GM12878 (cell line): ENCODE results near the gene OCIAD2. TPM values are rescaled to one million over a fixed set of nuclear protein-coding genes. Genes with fewer than 3 reads are reported as not detected.

ENCODE experiments used
- ATAC-seq: fragments of 200-7000 bp; cut with Tn5 transposase; 3 replicates; pipeline ENCODE4 v1.9.1; 2020; ENCODE audit warnings: mild to moderate bottlenecking, moderate library complexity
- BruUV-seq: library from RNA; stranded (reverse); fragments of 400-500 nt; replicated peaks from 2 replicates; lab custom pipeline; 2021; lab: Mats Ljungman, UMichigan
- CTCF ChIA-PET: fragments of 300-600 bp; sonication (Branson Sonifier 250); formaldehyde crosslinking; extraction: SDS; loops from one replicate; lab custom pipeline; 2021; ENCODE audit warnings: inconsistent platforms; lab: Yijun Ruan, JAX
- POLR2A ChIA-PET: fragments of 350-600 bp; formaldehyde crosslinking; extraction: SDS; loops from one replicate; lab custom pipeline; 2021; ENCODE audit warnings: inconsistent platforms; lab: Charles Lee
- RAD21 ChIA-PET: fragments of 300-600 bp; sonication (Branson Sonifier 250); formaldehyde crosslinking; loops from one replicate; lab custom pipeline; 2023; ENCODE audit warnings: antibody characterized with exemption; ENCODE audit not compliant: unreplicated experiment; lab: Charles Lee
- SMC1A ChIA-PET: fragments of 300-600 bp; sonication (Branson Sonifier 250); formaldehyde crosslinking; loops from one replicate; lab custom pipeline; 2023; ENCODE audit not compliant: unreplicated experiment, uncharacterized antibody; lab: Charles Lee
- DNase-seq: peaks from one replicate; pipeline ENCODE4 v3.0.0-alpha.2; 2011; ENCODE audit warnings: low read depth, low spot score
- FAIRE-seq: peaks from 3 replicates; lab custom pipeline; 2011; peaks lifted over from hg19 to GRCh38; lab: Jason Lieb, UNC
- H2AFZ ChIP-seq: 2 replicates; pipeline ENCODE4 v1.6.0; 2011; ENCODE audit warnings: low read depth, low read length, control low read depth; ENCODE audit not compliant: control insufficient read depth
- H3K27ac ChIP-seq: 2 replicates; pipeline ENCODE4 v1.5.1; 2011; ENCODE audit warnings: control low read depth; ENCODE audit not compliant: control insufficient read depth, insufficient read depth
- H3K27me3 ChIP-seq, 2 experiments: replicated peaks in 1 of 2; 2 replicates each; pipeline versions ENCODE4 v1.6.0 to v1.6.1; 2011; ENCODE audit warnings: low read length in 1 of 2; ENCODE audit not compliant: control insufficient read depth in 2 of 2, insufficient read depth in 2 of 2
- H3K36me3 ChIP-seq, 2 experiments: 2 replicates each; pipeline ENCODE4 v1.5.1; 2011; ENCODE audit warnings: low read length in 1 of 2; ENCODE audit not compliant: control insufficient read depth in 2 of 2, insufficient read depth in 2 of 2
- H3K4me1 ChIP-seq: 2 replicates; pipeline ENCODE4 v1.6.1; 2011; ENCODE audit warnings: mild to moderate bottlenecking, low read length, moderate library complexity, mixed read lengths; ENCODE audit not compliant: control insufficient read depth, insufficient read depth
- H3K4me2 ChIP-seq: 2 replicates; pipeline ENCODE4 v1.6.0; 2011; ENCODE audit warnings: control low read depth; ENCODE audit not compliant: control insufficient read depth, insufficient read depth
- H3K4me3 ChIP-seq: fragments of 200-600 bp; sonication (generic); 2 replicates; pipeline ENCODE4 v1.5.1; 2016
- H3K79me2 ChIP-seq: 2 replicates; pipeline ENCODE4 v1.6.0; 2011; ENCODE audit warnings: low read length; ENCODE audit not compliant: control insufficient read depth, insufficient read depth
- H3K9ac ChIP-seq: 2 replicates; pipeline ENCODE4 v1.8.0; 2011; ENCODE audit warnings: low read length, control low read depth, mixed read lengths; ENCODE audit not compliant: control insufficient read depth, insufficient read depth
- H3K9me3 ChIP-seq: replicated peaks from 3 replicates; pipeline ENCODE4 v1.5.1; 2011; ENCODE audit warnings: mild to moderate bottlenecking, low read length; ENCODE audit not compliant: control insufficient read depth, insufficient read depth
- H4K20me1 ChIP-seq: 2 replicates; pipeline ENCODE4 v1.6.0; 2011; ENCODE audit not compliant: control insufficient read depth, insufficient read depth
- CBX3 ChIP-seq: fragments of 200-600 bp; sonication (generic); IDR thresholded peaks from 2 replicates; pipeline ENCODE4 v1.6.1; 2016; ENCODE audit warnings: low read depth, borderline replicate concordance
- CTCF ChIP-seq, 3 experiments: IDR thresholded peaks in 2 of 3; conservative IDR thresholded peaks in 1 of 3; 2 replicates each; pipeline ENCODE4 v1.5.1; 2011; ENCODE audit warnings: low read depth in 3 of 3, low read length in 3 of 3, mild to moderate bottlenecking in 3 of 3, control low read depth in 2 of 3, moderate library complexity in 2 of 3, inconsistent platforms in 1 of 3, mixed read lengths in 1 of 3; ENCODE audit not compliant: control insufficient read depth in 2 of 3, insufficient read depth in 1 of 3; ENCODE audit errors: extremely low read depth in 1 of 3
- MTA3 ChIP-seq: IDR thresholded peaks from 2 replicates; pipeline ENCODE4 v1.6.1; 2012; ENCODE audit warnings: low read length, inconsistent platforms, borderline replicate concordance
- SKIL ChIP-seq: fragments of 450-650 bp; IDR thresholded peaks from 2 replicates; pipeline ENCODE4 v1.6.1; 2017; ENCODE audit warnings: mild to moderate bottlenecking, low read depth, inconsistent platforms; ENCODE audit not compliant: poor library complexity, severe bottlenecking
- ZBTB33 ChIP-seq: fragments of 450-650 bp; IDR thresholded peaks from 2 replicates; pipeline ENCODE4 v1.6.1; 2017; ENCODE audit warnings: mild to moderate bottlenecking
- in situ Hi-C: fragments of 300-500 bp; cut with MboI; formaldehyde crosslinking; loops from 9 replicates; pipeline ENCODE4 v1.14.3; 2018; ENCODE audit warnings: mixed read lengths
- intact Hi-C: fragments of 100-400 bp; cut with micrococcal nuclease; formaldehyde crosslinking; loops from one replicate; pipeline ENCODE4 v1.14.2; 2022; ENCODE audit not compliant: unreplicated experiment
- polyA plus RNA-seq, 11 experiments: library from polyadenylated mRNA; depleted of rRNA in 4 of 11; unstranded in 6 of 11; stranded (reverse) in 5 of 11; fragments of >200 nt; fragmentation: Nextera tagmentation in 4 of 11; fragmentation: Illumina TruSeq in 1 of 11; extraction: Ambion mirVana in 4 of 11; extraction: Trizol in 1 of 11; gene quantifications; 1 replicate in 1 of 11; 2 replicates in 10 of 11; pipeline versions ENCODE4 v1.2.1 to v1.2.3, GENCODE V29; 2011 to 2016; ENCODE audit warnings: inconsistent platforms in 2 of 11, missing spikeins in 2 of 11, low read depth in 1 of 11
- total RNA-seq, 4 experiments: library from RNA; depleted of rRNA in 3 of 4; stranded (reverse); fragments of >200 nt in 3 of 4; fragmentation: Illumina TruSeq in 1 of 4; extraction: Trizol in 1 of 4; gene quantifications; 2 replicates each; pipeline versions ENCODE4 v1.2.1 to v1.2.3, GENCODE V29; 2013 to 2021

The OCIAD2 gene
- total and polyA plus RNA-seq, 10 of the 15 experiments (the other 5 are each of a cell fraction or from before 2014, with no cell fraction given): 42.4 to 140 (median 70.0) TPM

- Histone ChIP-seq H3K4me1 (0 out of 2 replicates have a peak, but pooled peaks cover 4% of the 10 kb centered on the region), H3K4me3 (no peak overlapping the region), H3K36me3 (peaks cover 0 to 9% of the 10 kb centered on the region in 2 experiments; a peak in 1 of 4 replicates), H3K9me3 (no peaks in the 10 kb centered on the region), H3K27me3 (no peaks in the 10 kb centered on the region), H3K9ac (no peak overlapping the region), H2AFZ (no peak overlapping the region), H4K20me1 (no peaks in the 10 kb centered on the region), H3K4me2 (no peak overlapping the region), H3K79me2 (peaks cover 5% of the 10 kb centered on the region), H3K27ac (no peak overlapping the region)
- no peak for TF ChIP-seq CBX3
- no peak for TF ChIP-seq SKIL
- TF ChIP-seq ZBTB33: no peak
- TF ChIP-seq CTCF (IDR thresholded peaks at IDR 0.05 in 2 of 3, conservative IDR thresholded peaks at IDR 0.05 in 1 of 3; ENCODE audit: control insufficient read depth in 2 of 3, extremely low read depth in 1 of 3, insufficient read depth in 1 of 3, low read depth in 3 of 3, low read length in 3 of 3): no peak
- TF ChIP-seq MTA3: no peak
- no peak for ATAC-seq
- SMC1A ChIA-PET: interaction anchor here (1.1 kb wide), 1 partner anchor 324 kb away, joined by 3 read pairs; no protein-coding TSS in a partner anchor
- FAIRE-seq: no peak
- no TSS peak for BruUV-seq
- in situ Hi-C loops (no loop called here), intact Hi-C loops (no loop called here)
- no peak for DNase-seq
- RAD21 ChIA-PET: no interaction called here
- CTCF ChIA-PET: no interaction called here
- POLR2A ChIA-PET: no interaction called here
These were observed 4.3 kb downstream of the OCIAD2 start for GRCh38 chr4:48902266-48902665.
